Suppressor macrophage (primary cell): Measurements from ENCODE around the gene POU6F2.
"Not testable (repeated sequence)": the region's sequence is repeated elsewhere in the genome, so short reads cannot be mapped to it uniquely, and the experiment has no call there.

ENCODE experiments used
- DNase-seq, 4 experiments: peaks; one replicate each; pipeline ENCODE4 v3.0.0-alpha.2; 2020 to 2022

The POU6F2 gene

DNA sequence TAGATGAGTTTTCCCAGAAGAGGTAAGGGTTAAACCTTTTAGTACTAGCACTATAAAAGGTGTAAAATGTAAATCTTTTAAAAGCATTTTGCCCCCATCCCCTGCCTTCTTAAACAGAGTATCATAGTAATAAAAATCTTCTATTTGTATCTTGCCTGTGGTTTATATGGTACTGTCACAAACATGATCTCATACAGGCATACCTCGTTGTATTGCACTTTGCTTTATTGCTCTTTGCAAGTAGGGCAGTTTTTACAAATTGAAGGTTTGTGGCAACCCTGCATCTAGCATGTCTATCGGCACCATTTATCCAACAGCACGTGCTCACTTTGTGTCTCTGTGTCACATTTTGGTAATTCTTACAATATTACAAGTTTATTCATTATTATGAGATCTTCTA, 389.7 kb downstream of the POU6F2 start:
- DNase-seq = no peak

- DNase-seq = no peak
Measured at GRCh38 chr7:39367943-39368342, 390.2 kb downstream of the POU6F2 start.

DNA sequence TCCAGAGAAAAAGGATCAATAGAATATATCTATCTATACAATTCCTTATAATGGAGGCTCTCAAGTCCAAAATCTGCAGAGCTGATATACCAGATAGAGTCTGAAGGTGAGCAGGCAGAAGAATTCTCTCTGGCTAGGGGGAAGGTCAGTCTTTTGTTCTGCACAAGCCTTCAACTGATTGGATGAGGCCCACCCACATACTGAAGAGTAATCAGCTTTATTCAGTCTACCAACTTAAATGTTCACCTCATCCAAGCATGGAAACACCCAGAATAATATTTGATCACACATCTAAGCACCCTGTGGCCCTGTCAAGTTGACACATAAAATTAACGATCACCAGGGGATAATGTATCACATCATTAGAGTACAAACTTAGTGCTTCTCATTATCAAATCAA, 394.7 kb downstream of the POU6F2 start:
- no peak for DNase-seq

GRCh38 chr7:39374436-39375040, 396.8 kb downstream of the POU6F2 start:
- DNase-seq = no peak

GRCh38 chr7:39375047-39375873, 397.6 kb downstream of the POU6F2 start:
- no peak for DNase-seq

DNA sequence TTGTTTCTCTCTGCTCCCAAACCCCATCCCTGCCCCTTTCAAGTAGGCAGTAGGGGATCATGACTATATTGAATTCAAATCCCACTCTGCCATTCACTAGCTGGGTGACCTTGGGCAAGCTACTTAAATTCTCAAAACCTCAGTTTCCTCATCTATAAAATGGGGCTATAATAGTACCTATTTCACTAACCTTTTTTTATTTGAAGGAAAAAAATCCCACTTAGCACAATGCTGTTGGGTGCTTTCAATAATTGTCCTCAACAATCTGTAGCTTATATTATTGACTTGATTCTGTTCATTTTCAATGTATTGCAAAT, 398.1 kb downstream of the POU6F2 start:
- no peak for DNase-seq

GRCh38 chr7:39376881-39377280, 399.2 kb downstream of the POU6F2 start:
- DNase-seq = not testable (repeated sequence)

DNA sequence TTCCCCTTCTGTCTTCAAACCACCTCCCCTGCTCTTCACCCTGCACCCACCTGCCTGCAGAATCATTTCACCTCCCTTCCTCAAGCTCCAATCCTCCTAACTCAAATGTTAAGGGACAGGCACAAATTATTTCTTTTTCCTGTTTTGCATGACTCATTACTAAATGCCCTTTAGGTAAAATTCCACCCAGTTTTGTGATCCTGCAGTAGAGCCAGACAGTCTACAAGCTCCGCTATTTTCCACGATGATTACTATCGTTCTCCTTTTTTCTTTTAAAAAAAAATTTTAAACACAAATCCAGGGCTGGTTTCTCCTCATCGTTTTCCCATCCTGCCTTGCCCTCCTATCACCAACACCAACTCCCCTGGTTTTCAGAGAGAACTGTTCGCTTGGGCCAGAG, 401.7 kb downstream of the POU6F2 start:
- DNase-seq = no peak

DNA sequence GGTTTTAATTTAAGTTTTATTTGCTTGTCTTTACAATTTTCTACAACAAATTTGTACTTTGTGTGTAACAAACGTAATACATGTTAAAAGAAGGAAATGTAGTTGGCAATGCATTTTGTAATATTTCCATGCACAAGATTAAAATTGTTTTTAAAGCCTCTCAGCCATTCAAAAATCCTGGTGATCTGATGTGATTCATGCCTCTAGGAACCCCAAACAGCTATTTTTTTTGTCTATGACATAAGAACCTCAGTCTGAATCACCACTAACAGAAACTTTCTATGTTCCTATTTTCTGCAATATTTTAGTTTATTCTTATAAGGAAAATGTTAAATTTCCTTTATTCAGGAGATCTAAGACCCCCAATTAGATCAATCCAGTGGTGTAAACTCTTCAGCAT, 405.4 kb downstream of the POU6F2 start:
- DNase-seq = no peak

GRCh38 chr7:39384386-39384785, 406.7 kb downstream of the POU6F2 start:
- DNase-seq = no peak

- no peak for DNase-seq
Measured at GRCh38 chr7:39386718-39387117, 409.0 kb downstream of the POU6F2 start.

DNA sequence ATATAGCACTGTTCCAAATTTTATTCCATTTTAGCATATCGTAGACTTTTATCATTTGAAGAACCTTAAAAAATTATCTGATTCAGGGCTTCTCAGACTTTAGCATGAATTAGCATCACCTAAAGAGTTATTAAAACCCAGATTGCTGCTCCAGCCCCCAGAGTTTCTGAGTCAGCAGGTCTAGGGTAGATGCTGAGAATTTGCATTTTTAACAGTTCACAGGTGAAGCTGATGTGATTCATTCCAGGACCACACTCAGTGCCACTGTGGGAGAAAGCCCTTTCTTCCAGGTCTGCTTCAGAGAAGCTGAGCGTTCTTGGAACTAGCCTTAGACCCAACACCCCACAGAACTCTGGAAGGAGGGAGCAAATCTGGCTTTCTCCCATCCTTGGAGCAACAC, 414.4 kb downstream of the POU6F2 start:
- DNase-seq = no peak

GRCh38 chr7:39394105-39394680, 416.5 kb downstream of the POU6F2 start:
- no peak for DNase-seq

DNA sequence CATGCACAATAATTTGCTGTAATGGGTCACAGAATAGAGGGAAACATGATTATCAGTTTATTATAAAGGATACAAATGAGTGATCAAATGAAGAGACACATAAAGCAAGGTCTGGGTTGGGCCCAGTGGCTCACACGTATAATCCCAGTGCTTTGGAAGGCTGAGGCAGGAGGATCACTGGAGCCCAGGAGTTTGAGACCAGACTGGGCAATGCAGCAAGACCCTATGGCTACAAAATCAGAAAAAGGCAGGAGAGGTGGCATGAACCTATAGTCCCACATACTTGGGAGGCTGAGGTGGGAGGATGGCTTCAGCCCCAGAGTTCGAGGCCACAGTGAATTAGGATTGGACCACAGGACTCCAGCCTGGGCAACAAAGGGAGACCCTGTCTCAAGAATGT, 421.7 kb downstream of the POU6F2 start:
- DNase-seq = no peak

DNA sequence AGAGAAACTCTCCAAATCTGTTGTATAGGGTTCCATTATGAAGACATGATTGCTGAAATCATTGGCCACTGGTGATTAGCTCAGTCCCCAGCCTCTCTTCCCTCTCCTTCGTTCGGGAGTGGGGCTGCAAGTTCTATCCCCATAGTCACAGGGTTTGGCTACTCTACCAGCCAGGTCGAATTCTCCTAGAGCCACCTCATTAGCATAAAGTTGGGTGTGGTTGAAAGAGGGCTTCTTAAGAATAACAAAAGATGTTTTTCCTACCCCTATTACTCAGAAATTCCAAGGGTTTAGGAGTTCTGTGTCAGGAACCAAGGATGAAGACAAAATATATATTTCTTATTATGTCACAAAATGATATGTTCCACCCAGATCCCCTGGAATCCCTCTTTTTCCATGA, 422.3 kb downstream of the POU6F2 start:
- no peak for DNase-seq

- DNase-seq = no peak
Measured at GRCh38 chr7:39400836-39401235, 423.1 kb downstream of the POU6F2 start.

DNA sequence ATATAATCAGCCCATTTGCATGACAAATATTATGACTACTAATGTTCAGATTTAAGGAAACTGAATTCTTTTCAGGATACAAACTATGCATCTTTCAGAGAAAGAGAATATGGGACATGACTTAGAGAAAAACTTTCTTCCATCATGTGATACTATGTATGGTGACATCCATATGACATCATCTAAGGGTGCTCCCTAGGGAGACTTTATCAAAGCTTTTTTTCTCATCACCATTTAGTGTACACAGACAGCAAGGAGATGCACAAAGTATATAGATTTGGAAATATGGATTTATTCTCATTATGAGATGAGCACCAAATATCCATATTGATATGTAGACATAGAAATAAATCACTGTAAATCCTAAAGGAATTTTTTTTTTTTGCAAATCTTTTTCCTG, 424.3 kb downstream of the POU6F2 start:
- DNase-seq = no peak

GRCh38 chr7:39404907-39405306, 427.2 kb downstream of the POU6F2 start:
- no peak for DNase-seq

- DNase-seq = no peak
Measured at GRCh38 chr7:39405581-39405980, 427.9 kb downstream of the POU6F2 start.

GRCh38 chr7:39406467-39406866, 428.8 kb downstream of the POU6F2 start:
- DNase-seq = no peak

DNA sequence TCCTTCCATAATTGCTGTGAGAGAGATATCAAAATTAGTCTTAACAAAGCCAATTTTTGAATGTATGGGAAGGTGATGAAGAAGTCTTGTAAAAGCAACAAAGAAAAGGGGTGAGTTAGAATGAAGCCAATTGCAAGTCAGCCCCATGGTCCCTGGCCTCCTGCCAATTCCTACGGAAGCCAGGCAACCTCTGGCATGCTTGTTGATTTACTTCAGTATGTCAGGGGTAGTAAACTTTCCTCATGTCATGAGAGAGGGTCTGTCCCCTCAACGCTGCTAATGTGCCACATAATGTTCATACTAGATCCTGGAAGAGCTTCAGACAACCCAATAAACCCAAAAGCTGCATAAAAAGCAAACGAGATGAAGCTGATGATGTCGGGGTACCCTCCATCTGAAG, 429.4 kb downstream of the POU6F2 start:
- no peak for DNase-seq

DNA sequence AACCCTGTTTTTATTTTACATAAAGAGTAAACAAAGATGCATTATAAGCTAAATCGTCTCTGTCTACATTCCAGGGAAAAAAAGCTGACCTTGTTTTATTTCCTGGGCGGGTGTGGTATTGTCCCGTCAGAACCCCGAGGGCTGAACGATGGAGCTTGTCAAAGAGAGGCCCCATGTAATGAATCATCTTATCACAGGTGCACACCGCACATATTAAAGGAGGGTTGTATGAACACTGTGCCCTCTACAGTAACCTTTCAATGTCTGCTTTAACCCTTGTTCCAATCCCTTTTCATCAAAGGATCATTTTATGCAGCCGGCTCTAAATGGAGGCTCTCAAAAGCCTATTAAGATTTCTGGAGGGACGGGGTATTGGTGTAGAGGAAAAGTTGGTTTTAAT, 430.0 kb downstream of the POU6F2 start:
- no peak for DNase-seq

GRCh38 chr7:39408906-39409305, 431.2 kb downstream of the POU6F2 start:
- DNase-seq = no peak

DNA sequence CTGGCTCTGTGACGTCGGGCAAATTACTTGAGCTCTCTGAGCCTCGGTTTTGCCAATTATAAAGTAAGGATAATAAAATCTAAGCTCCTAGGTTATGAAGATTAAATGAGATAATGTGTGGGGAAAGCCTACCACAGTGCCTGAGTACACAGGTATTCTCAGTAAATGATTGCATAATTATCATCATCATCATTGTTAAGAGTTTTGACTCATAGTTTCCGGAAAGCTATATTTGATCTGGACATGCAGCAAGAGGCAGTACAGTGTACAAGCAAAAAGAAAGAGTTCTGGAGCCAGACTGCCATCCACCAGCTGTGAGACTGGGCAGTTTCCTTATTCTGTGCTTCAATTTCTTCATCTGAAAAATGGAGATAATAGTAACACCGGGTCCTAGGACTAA, 432.9 kb downstream of the POU6F2 start:
- no peak for DNase-seq
